Aorta (tissue), 5 donors: ENCODE data around the gene FHIT. TPM values are rescaled to one million over a fixed set of nuclear protein-coding genes. Genes with fewer than 3 reads are reported as not detected.
"Not testable (repeated sequence)": the region's sequence is repeated elsewhere in the genome, so short reads cannot be mapped to it uniquely, and the experiment has no call there.

Experiments used
- ATAC-seq: fragments of 200-7000 bp; cut with Tn5 transposase; one replicate; pipeline ENCODE4 v1.9.1; 2022; ENCODE audit warnings: moderate library complexity; ENCODE audit not compliant: low FRiP score
- DNase-seq, 2 donors: peaks; one replicate each; pipeline ENCODE4 v3.0.0-alpha.2; 2020
- H3K27ac ChIP-seq, 2 donors: one replicate each; pipeline ENCODE4 v1.5.1; 2013; ENCODE audit warnings: low read length in 2 of 2, mild to moderate bottlenecking in 2 of 2, moderate library complexity in 2 of 2, control low read depth in 1 of 2, inconsistent platforms in 1 of 2, low read depth in 1 of 2
- H3K27me3 ChIP-seq, 2 donors: one replicate each; pipeline ENCODE4 v1.6.1; 2013; ENCODE audit warnings: control low read depth in 1 of 2, low read length in 1 of 2, mild to moderate bottlenecking in 1 of 2, moderate library complexity in 1 of 2; ENCODE audit not compliant: insufficient read depth in 2 of 2, control insufficient read depth in 1 of 2
- H3K36me3 ChIP-seq, 2 donors: one replicate each; pipeline ENCODE4 v1.6.1; 2013; ENCODE audit warnings: control low read depth in 1 of 2, low read length in 1 of 2, mild to moderate bottlenecking in 1 of 2; ENCODE audit not compliant: insufficient read depth in 2 of 2, control insufficient read depth in 1 of 2
- H3K4me1 ChIP-seq, 2 donors: one replicate each; pipeline ENCODE4 v1.6.1; 2013; ENCODE audit warnings: low read length in 2 of 2, control low read depth in 1 of 2, mild to moderate bottlenecking in 1 of 2, moderate library complexity in 1 of 2; ENCODE audit not compliant: insufficient read depth in 2 of 2, control insufficient read depth in 1 of 2
- H3K4me3 ChIP-seq, 2 donors: one replicate each; pipeline ENCODE4 v1.5.1; 2013; ENCODE audit warnings: low read length in 2 of 2, control low read depth in 1 of 2, mild to moderate bottlenecking in 1 of 2
- H3K9me3 ChIP-seq: one replicate; pipeline ENCODE4 v1.6.1; 2013; ENCODE audit warnings: mild to moderate bottlenecking, low read length; ENCODE audit not compliant: control insufficient read depth
- WGBS, 2 donors: extraction: QIAGEN DNeasy Blood & Tissue Kit; methylation state at CpG; one replicate each; pipeline ENCODE4 v1.1.7; 2013; 5-methylcytosine and 5-hydroxymethylcytosine counted together
- intact Hi-C, 2 donors: fragments of 100-400 bp; cut with DNase I; formaldehyde crosslinking; loops; one replicate each; pipeline versions ENCODE4 v1.14.2 to v1.15.0; 2022
- polyA plus RNA-seq, 2 donors: library from polyadenylated mRNA; stranded (reverse); fragments of 200-250 nt; gene quantifications; one replicate each; pipeline ENCODE4 v1.2.3, GENCODE V29; 2013
- total RNA-seq, 2 donors: library from RNA; stranded (reverse); fragmentation: NEBNext Ultra II Directional; extraction: Animal tissue kit (Norgen Biotek cat#: 25700); gene quantifications; one replicate each; pipeline ENCODE4 v1.2.1, GENCODE V29; 2021
- donor health status: healthy with polysubstance abuse.
- donor health status: Bipolar disorder and iron deficiency.
- donor health status: DM: no; HTN: no; CAD: no.
- donor health status: DM: no; HTN: no; CAD: no.
- donor health status: DM: yes; HTN: yes; CAD: no.

Gene FHIT
- total and polyA plus RNA-seq, 4 donors: 1.1 to 9.2 (median 3.0) TPM

- WGBS, 2 donors: 83 to 86% methylated on average over 2 of the region's 2 CpGs
- DNase-seq: no peak
- Histone ChIP-seq H3K9me3 (no peaks in the 10 kb centered on the region), H3K27me3 (no peaks in the 10 kb centered on the region), H3K4me3 (no peak overlapping the region), H3K36me3 (no peaks in the 10 kb centered on the region), H3K27ac (no peak overlapping the region), H3K4me1 (no peaks in the 10 kb centered on the region)
- ATAC-seq: no peak
- intact Hi-C loops: no loop called here
Measured at GRCh38 chr3:61061092-61061723, 190.0 kb downstream of the FHIT start.

DNA sequence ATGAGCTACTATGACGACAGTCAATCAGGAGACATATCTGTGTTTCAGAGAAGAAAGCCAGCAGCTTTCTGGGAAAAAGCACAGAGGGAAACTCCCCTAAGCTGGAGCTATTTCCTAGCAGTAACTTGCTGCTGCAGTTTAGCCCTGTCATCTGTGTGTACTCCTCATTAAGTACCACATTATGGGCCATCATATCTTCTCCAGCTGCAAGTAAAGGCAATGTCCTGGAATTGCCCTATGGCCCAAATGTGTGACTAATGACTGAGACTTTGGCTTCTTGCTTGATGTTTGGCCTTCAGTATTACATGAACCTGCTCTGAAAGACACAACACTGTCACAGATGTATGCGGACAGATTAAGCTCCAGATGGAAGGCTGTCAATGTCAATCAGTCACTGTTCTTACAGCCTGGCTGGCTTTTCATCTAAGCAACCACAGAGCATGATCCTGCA, 190.8 kb downstream of the FHIT start:
- WGBS, 2 donors: 93% methylated on average over 2 of the region's 2 CpGs
- DNase-seq: no peak
- ATAC-seq: no peak
- H3K4me3 ChIP-seq: no peak overlapping the region
- intact Hi-C loops: no loop called here
- no peak overlapping the region for H3K27ac ChIP-seq
- H3K4me1 ChIP-seq: no peaks in the 10 kb centered on the region
- no peaks in the 10 kb centered on the region for H3K36me3 ChIP-seq
- no peaks in the 10 kb centered on the region for H3K9me3 ChIP-seq
- no peaks in the 10 kb centered on the region for H3K27me3 ChIP-seq

DNA sequence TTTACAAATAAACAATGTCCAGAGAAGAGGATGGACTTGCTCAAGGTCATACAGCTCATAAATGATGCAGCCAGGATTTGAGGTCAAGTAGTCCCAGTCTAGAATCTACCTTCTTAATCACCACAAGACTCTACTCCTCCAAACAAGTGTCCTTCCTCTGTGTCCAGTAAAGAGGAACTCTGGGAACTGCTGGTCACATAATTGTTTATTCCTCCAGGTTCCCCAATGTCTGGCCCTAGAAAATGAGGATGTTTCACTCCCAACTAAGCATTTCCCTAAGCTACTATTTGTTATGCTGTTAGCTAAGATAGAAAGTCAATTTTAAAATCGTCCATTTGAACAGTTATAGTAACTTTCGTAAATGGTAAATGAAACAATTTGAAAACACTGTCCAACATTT, 192.4 kb downstream of the FHIT start:
- no peak overlapping the region for H3K27ac ChIP-seq
- ATAC-seq: no peak
- WGBS, 2 donors: 90 to 95% methylated on average over 2 of the region's 2 CpGs
- H3K4me1 ChIP-seq: no peaks in the 10 kb centered on the region
- H3K27me3 ChIP-seq: no peaks in the 10 kb centered on the region
- H3K36me3 ChIP-seq: no peaks in the 10 kb centered on the region
- intact Hi-C loops: no loop called here
- no peak overlapping the region for H3K4me3 ChIP-seq
- DNase-seq: no peak
- H3K9me3 ChIP-seq: no peaks in the 10 kb centered on the region

DNA sequence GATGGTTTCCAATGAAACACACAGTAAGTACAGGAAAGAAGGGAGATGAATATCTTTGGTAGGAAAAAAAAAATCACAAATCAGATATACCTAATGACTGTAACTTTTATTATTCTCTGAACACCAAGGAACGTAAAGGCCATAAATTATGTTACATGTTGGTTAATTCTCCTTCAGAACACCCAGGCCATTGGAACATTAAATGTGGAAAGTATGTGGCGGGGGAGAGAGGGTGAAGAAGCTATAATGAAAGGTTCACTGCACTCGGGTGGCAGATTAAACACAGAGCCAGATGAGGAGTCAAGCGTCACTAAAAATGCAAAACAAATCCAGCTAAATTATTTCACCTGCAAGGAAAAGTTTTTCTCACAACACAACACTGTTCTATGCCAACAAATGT, 193.8 kb downstream of the FHIT start:
- Histone ChIP-seq H3K9me3 (no peaks in the 10 kb centered on the region), H3K4me3 (no peak overlapping the region), H3K4me1 (no peaks in the 10 kb centered on the region), H3K27me3 (no peaks in the 10 kb centered on the region), H3K36me3 (no peaks in the 10 kb centered on the region), H3K27ac (no peak overlapping the region)
- intact Hi-C loops: no loop called here
- ATAC-seq: no peak
- DNase-seq: no peak
- 74 to 81% methylated on average over 4 of the region's 4 CpGs for WGBS, 2 donors

- Histone ChIP-seq H3K4me1 (no peaks in the 10 kb centered on the region), H3K27me3 (no peaks in the 10 kb centered on the region), H3K36me3 (no peaks in the 10 kb centered on the region), H3K4me3 (no peak overlapping the region), H3K27ac (no peak overlapping the region), H3K9me3 (no peaks in the 10 kb centered on the region)
- no peak for ATAC-seq
- intact Hi-C loops: no loop called here
- WGBS, 2 donors: 80 to 81% methylated on average over 1 of the region's 1 CpG
- DNase-seq: no peak
Measured at GRCh38 chr3:61055447-61055846, 195.8 kb downstream of the FHIT start.

DNA sequence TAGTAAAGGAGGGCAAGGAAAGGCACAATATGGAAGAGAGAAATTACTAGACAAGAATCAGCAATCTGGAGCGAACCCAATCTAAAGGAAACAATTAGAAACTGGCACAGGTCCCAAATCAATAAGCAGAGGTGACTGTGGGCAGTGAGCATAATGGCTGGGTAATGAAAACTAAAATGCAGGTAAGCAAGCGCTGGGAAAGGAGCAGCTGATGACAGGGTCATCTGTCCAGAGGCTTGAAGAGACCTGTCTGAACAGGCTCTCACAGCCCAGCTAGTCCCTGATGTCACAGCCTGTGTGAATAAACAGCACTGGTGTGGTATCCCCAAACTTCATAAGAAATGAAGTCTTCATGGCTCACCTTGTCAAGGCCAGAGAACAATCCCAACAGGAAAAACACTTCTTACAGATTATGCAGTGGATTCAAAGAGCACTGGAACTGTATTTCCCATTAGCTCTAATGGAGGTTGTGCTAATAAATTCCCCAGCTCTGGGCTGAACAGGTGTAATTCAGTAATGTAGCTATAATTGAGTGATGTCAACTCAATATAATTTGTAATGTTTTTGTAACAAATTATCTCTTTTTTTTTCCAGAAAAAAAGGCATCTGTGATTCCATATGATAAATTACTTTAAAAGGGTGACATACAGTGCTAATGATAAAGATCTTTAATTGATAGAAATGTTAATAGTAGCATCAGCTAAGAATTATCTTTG, 197.3 kb downstream of the FHIT start:
- ATAC-seq (no peak), DNase-seq (no peak)
- 96 to 100% methylated on average over 2 of the region's 2 CpGs for WGBS, 2 donors
- Histone ChIP-seq H3K4me3 (no peak overlapping the region), H3K4me1 (no peaks in the 10 kb centered on the region), H3K36me3 (no peaks in the 10 kb centered on the region), H3K27ac (no peak overlapping the region), H3K27me3 (no peaks in the 10 kb centered on the region), H3K9me3 (no peaks in the 10 kb centered on the region)
- intact Hi-C loops: no loop called here

DNA sequence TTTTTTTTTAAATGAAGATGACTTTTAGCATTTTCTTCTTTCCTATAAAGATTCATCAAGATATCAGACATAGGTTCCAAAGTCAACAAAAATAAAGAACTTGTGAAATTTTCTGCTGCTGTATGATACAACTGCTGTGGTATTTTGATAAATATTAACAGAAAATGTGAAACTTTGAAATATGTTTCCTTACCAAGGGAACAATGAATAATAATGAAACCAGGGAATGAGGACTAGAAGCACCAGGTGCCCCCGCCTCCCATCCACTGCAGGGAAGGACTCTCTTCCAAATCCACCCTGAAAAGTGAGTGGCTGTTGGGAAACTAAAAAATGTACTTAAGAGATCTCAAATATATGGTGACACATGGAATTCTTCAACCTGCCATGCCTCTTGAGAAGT, 198.4 kb downstream of the FHIT start:
- Histone ChIP-seq H3K36me3 (no peaks in the 10 kb centered on the region), H3K27ac (no peak overlapping the region), H3K4me3 (no peak overlapping the region), H3K27me3 (no peaks in the 10 kb centered on the region), H3K4me1 (no peaks in the 10 kb centered on the region), H3K9me3 (no peaks in the 10 kb centered on the region)
- ATAC-seq (no peak), DNase-seq (no peak)
- 90 to 92% methylated on average over 1 of the region's 1 CpG for WGBS, 2 donors
- intact Hi-C loops: no loop called here

- DNase-seq: no peak
- 25 to 29% methylated on average over 1 of the region's 1 CpG for WGBS, 2 donors
- H3K4me3 ChIP-seq: no peak overlapping the region
- H3K27ac ChIP-seq: no peak overlapping the region
- H3K9me3 ChIP-seq: no peaks in the 10 kb centered on the region
- intact Hi-C loops: no loop called here
- no peak for ATAC-seq
- H3K4me1 ChIP-seq: no peaks in the 10 kb centered on the region
- no peaks in the 10 kb centered on the region for H3K27me3 ChIP-seq
- no peaks in the 10 kb centered on the region for H3K36me3 ChIP-seq
Measured at GRCh38 chr3:61051666-61052065, 199.6 kb downstream of the FHIT start.

- H3K4me3 ChIP-seq, H3K9me3 ChIP-seq, intact Hi-C loops, H3K27ac ChIP-seq, DNase-seq, H3K36me3 ChIP-seq, H3K4me1 ChIP-seq, ATAC-seq, H3K27me3 ChIP-seq: not testable (repeated sequence)
- 83 to 87% methylated on average over 1 of the region's 1 CpG for WGBS, 2 donors
Measured at GRCh38 chr3:61045169-61045568, 206.1 kb downstream of the FHIT start.
